GM18498 (cell line): ENCODE measurements around the gene VPS8.

Experiments used
- ATAC-seq: cut with Tn5 transposase; IDR thresholded peaks from one replicate; pipeline ENCODE4 v1.9.1; 2021; ENCODE audit warnings: mild to moderate bottlenecking, moderate library complexity; ENCODE audit not compliant: unreplicated experiment

The VPS8 gene

GRCh38 chr3:184811999-184812661 is at the start of gene VPS8:
VPS8 (plus strand) TSS chr3:184812166; CDS start chr3:184824633, 12,467 bp downstream.
- peak; percentile 91 for ATAC-seq

GRCh38 chr3:184764191-184764590 is 47.8 kb upstream of the VPS8 start:
- ATAC-seq = no peak

GRCh38 chr3:184765047-184765729 is 46.8 kb upstream of the VPS8 start:
- ATAC-seq = no peak

GRCh38 chr3:184765730-184766074 is 46.3 kb upstream of the VPS8 start:
- peak; percentile 84 for ATAC-seq

- ATAC-seq = no peak
Measured at GRCh38 chr3:184766555-184767261, 45.3 kb upstream of the VPS8 start.

- ATAC-seq = no peak
Measured at GRCh38 chr3:184767377-184767776, 44.6 kb upstream of the VPS8 start.

GRCh38 chr3:184769382-184770170 is 42.4 kb upstream of the VPS8 start:
- no peak for ATAC-seq

GRCh38 chr3:184770541-184770940 is 41.4 kb upstream of the VPS8 start:
- no peak for ATAC-seq

GRCh38 chr3:184771301-184772127 is 40.5 kb upstream of the VPS8 start:
- no peak for ATAC-seq

- no peak for ATAC-seq
Measured at GRCh38 chr3:184772667-184773272, 39.2 kb upstream of the VPS8 start.

GRCh38 chr3:184773283-184774186 is 38.4 kb upstream of the VPS8 start:
- ATAC-seq = no peak

GRCh38 chr3:184776916-184777315 is 35.0 kb upstream of the VPS8 start:
- no peak for ATAC-seq

- peak; percentile 84 for ATAC-seq
Measured at GRCh38 chr3:184777566-184778356, 34.2 kb upstream of the VPS8 start.

- ATAC-seq = no peak
Measured at GRCh38 chr3:184778426-184779332, 33.3 kb upstream of the VPS8 start.

GRCh38 chr3:184780981-184781515 is 30.9 kb upstream of the VPS8 start:
- no peak for ATAC-seq

- no peak for ATAC-seq
Measured at GRCh38 chr3:184781801-184782200, 30.2 kb upstream of the VPS8 start.

GRCh38 chr3:184783319-184783718 is 28.6 kb upstream of the VPS8 start:
- ATAC-seq = no peak
